OCI-LY1 (cell line): ENCODE results near the gene EPC2.

Source experiments
- H2AFZ ChIP-seq: fragments of 200-600 bp; sonication (generic), shearing (Covaris generic); 2 replicates; pipeline ENCODE4 v1.6.0; 2014; ENCODE audit warnings: antibody characterized with exemption, mild to moderate bottlenecking, low read length
- H3F3A ChIP-seq: fragments of 200-600 bp; sonication (generic), shearing (Covaris generic); 2 replicates; pipeline ENCODE4 v1.6.0; 2014; ENCODE audit warnings: mild to moderate bottlenecking, antibody characterized with exemption, low read length, moderate library complexity; ENCODE audit not compliant: insufficient read depth
- H3K27ac ChIP-seq: fragments of 200-600 bp; sonication (generic); 2 replicates; pipeline ENCODE4 v1.5.1; 2014; ENCODE audit warnings: low read length, mixed run types, mild to moderate bottlenecking, low read depth; ENCODE audit not compliant: poor library complexity, severe bottlenecking
- H3K27me3 ChIP-seq: fragments of 200-600 bp; sonication (generic); 2 replicates; pipeline ENCODE4 v1.6.0; 2014; ENCODE audit warnings: antibody characterized with exemption, mild to moderate bottlenecking, low read length, moderate library complexity; ENCODE audit not compliant: insufficient read depth
- H3K36me3 ChIP-seq: fragments of 200-600 bp; sonication (generic); 2 replicates; pipeline ENCODE4 v1.6.1; 2014; ENCODE audit warnings: mild to moderate bottlenecking, antibody characterized with exemption, low read length, moderate library complexity, mixed read lengths; ENCODE audit not compliant: insufficient read depth
- H3K4me1 ChIP-seq: fragments of 200-600 bp; sonication (generic); 2 replicates; pipeline ENCODE4 v1.5.1; 2014; ENCODE audit warnings: mild to moderate bottlenecking, low read length, moderate library complexity; ENCODE audit not compliant: insufficient read depth, severe bottlenecking
- H3K4me2 ChIP-seq: fragments of 200-600 bp; sonication (generic), shearing (Covaris generic); 2 replicates; pipeline ENCODE4 v1.6.1; 2014; ENCODE audit warnings: low read length
- H3K4me3 ChIP-seq: fragments of 200-600 bp; sonication (generic); 2 replicates; pipeline ENCODE4 v1.5.1; 2014; ENCODE audit warnings: low read length, low read depth, mild to moderate bottlenecking, mixed read lengths; ENCODE audit not compliant: poor library complexity, severe bottlenecking
- H3K79me2 ChIP-seq: fragments of 200-600 bp; shearing (Covaris generic); 2 replicates; pipeline ENCODE4 v1.6.1; 2016; ENCODE audit warnings: mixed run types, low read length, mixed read lengths; ENCODE audit not compliant: insufficient read depth
- H3K9ac ChIP-seq: fragments of 200-600 bp; sonication (generic), shearing (Covaris generic); 2 replicates; pipeline ENCODE4 v1.6.1; 2014; ENCODE audit warnings: mild to moderate bottlenecking, low read length, mixed read lengths
- H3K9me2 ChIP-seq: fragments of 200-600 bp; sonication (generic), shearing (Covaris generic); 2 replicates; pipeline ENCODE4 v1.6.1; 2014; ENCODE audit warnings: low read depth, mild to moderate bottlenecking, low read length, mixed read lengths
- H3K9me3 ChIP-seq: fragments of 200-600 bp; shearing (Covaris generic); 2 replicates; pipeline ENCODE4 v1.6.1; 2014; ENCODE audit warnings: low read length, mixed read lengths
- H4K20me1 ChIP-seq: fragments of 200-600 bp; sonication (generic), shearing (Covaris generic); 2 replicates; pipeline ENCODE4 v1.6.0; 2016; ENCODE audit warnings: mild to moderate bottlenecking, low read length; ENCODE audit not compliant: insufficient read depth
- CTCF ChIP-seq: fragments of 200-600 bp; sonication (generic), shearing (Covaris generic); IDR thresholded peaks from 2 replicates; pipeline ENCODE4 v1.5.1; 2017; ENCODE audit warnings: mild to moderate bottlenecking, antibody characterized with exemption, low read length, moderate library complexity, mixed read lengths
- EZH2 ChIP-seq: fragments of 200-600 bp; sonication (generic), shearing (Covaris generic); IDR thresholded peaks from 2 replicates; pipeline ENCODE4 v1.8.0; 2017; ENCODE audit warnings: borderline replicate concordance, mixed run types, mild to moderate bottlenecking, antibody characterized with exemption, low read length, moderate library complexity, mixed read lengths

The EPC2 gene

GRCh38 chr2:148622366-148622765 is 22.2 kb upstream of the EPC2 start:
- no peaks in the 10 kb centered on the region for H3K9me2 ChIP-seq
- no peak overlapping the region for H3K4me3 ChIP-seq
- no peaks in the 10 kb centered on the region for H3K36me3 ChIP-seq
- H2AFZ ChIP-seq, result no peak overlapping the region
- no peak overlapping the region for H3K27ac ChIP-seq
- no peak overlapping the region for H3K9ac ChIP-seq
- H3K4me2 ChIP-seq, result no peak overlapping the region
- H4K20me1 ChIP-seq, result no peaks in the 10 kb centered on the region
- peaks cover 7% of the 10 kb centered on the region for H3K4me1 ChIP-seq
- H3K79me2 ChIP-seq, result no peaks in the 10 kb centered on the region
- no peaks in the 10 kb centered on the region for H3K9me3 ChIP-seq
- TF ChIP-seq CTCF (no peak), EZH2 (no peak)
- H3K27me3 ChIP-seq, result no peaks in the 10 kb centered on the region
- no peaks in the 10 kb centered on the region for H3F3A ChIP-seq

GRCh38 chr2:148623086-148623485 is 21.5 kb upstream of the EPC2 start:
- Histone ChIP-seq H3K36me3 (no peaks in the 10 kb centered on the region), H2AFZ (no peak overlapping the region), H3K9ac (no peak overlapping the region), H3K79me2 (no peaks in the 10 kb centered on the region), H3K4me3 (no peak overlapping the region), H3K27me3 (no peaks in the 10 kb centered on the region), H3K9me3 (no peaks in the 10 kb centered on the region), H3K9me2 (no peaks in the 10 kb centered on the region), H3K4me1 (peaks cover 7% of the 10 kb centered on the region), H3K4me2 (no peak overlapping the region), H3K27ac (no peak overlapping the region), H3F3A (no peaks in the 10 kb centered on the region), H4K20me1 (no peaks in the 10 kb centered on the region)
- TF ChIP-seq EZH2 (no peak), CTCF (no peak)

- Histone ChIP-seq H3K36me3 (no peaks in the 10 kb centered on the region), H3K9me2 (no peaks in the 10 kb centered on the region), H3K9me3 (no peaks in the 10 kb centered on the region), H3K9ac (no peak overlapping the region), H3K4me2 (no peak overlapping the region), H3K4me3 (no peak overlapping the region), H2AFZ (no peak overlapping the region), H3K27ac (no peak overlapping the region), H3K79me2 (no peaks in the 10 kb centered on the region), H3F3A (no peaks in the 10 kb centered on the region), H4K20me1 (no peaks in the 10 kb centered on the region), H3K27me3 (no peaks in the 10 kb centered on the region), H3K4me1 (no peaks in the 10 kb centered on the region)
- TF ChIP-seq EZH2 (no peak), CTCF (no peak)
Measured at GRCh38 chr2:148627224-148627623, 17.3 kb upstream of the EPC2 start.
